HG03521 (cell line): Measurements from ENCODE around the gene ARAP3.
A peak's percentile ranks its signal among the peaks of the same experiment; 100 is the strongest.

Experiments
- ATAC-seq: cut with Tn5 transposase; IDR thresholded peaks from one replicate; pipeline ENCODE4 v1.9.1; 2021; ENCODE audit warnings: mild to moderate bottlenecking, moderate library complexity; ENCODE audit not compliant: unreplicated experiment

ARAP3 gene

DNA sequence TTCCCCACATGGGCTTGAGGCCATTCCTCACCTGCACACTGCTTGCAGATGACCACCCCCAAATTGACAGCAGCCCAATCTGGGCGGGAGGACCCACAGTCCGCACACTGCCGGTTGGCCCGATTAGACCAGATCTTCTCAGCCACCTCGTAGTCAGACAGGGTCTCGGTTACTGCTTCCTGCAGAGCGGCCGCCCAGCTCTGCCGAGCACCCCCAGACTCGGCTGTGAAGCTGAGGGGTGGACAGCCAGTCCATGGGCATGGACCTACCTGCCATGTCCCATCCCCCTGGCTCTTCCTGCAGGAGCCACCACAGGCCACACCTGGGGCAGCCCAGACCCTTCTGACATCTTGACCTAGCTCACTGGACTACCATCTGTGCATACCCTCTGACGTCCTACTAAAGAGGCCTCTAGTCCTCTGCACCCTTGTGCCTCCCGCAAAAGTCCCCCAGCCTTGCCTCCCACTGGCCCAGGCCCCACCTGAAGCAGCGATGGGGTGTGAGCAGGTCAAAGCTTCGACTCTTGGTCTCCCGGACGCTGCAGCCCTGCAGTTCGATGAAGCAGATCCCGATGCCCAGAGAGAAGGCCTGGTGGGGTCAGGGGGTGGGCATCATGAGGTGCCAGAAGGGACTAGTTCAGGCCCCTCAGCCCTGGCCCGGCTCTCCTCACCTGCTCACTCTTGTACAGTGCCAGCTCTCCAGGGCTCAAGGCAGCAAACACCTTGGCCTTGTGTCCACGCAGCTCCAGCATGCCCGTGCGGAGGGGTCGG, 9.8 kb downstream of the ARAP3 start:
- no peak for ATAC-seq

DNA sequence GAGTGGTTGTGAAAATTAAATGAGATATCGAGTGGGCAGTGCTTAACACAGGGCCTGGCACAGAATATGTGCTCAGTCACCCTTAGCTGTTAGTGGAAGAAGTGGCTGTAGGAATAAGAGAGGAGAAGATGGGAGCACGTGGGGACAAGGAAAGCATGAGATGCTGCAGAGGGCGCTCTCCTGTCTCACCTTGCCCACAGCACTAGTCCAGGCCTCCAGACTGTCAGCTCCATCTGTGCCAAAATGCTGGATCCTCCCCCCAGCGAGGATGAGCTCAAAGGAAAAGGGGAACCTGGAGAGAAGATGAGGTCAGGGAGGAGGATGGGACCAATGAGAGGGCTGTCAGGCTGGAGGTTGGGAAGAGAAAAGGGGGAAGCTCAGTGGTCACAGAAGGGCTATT, 12.5 kb downstream of the ARAP3 start:
- no peak for ATAC-seq

DNA sequence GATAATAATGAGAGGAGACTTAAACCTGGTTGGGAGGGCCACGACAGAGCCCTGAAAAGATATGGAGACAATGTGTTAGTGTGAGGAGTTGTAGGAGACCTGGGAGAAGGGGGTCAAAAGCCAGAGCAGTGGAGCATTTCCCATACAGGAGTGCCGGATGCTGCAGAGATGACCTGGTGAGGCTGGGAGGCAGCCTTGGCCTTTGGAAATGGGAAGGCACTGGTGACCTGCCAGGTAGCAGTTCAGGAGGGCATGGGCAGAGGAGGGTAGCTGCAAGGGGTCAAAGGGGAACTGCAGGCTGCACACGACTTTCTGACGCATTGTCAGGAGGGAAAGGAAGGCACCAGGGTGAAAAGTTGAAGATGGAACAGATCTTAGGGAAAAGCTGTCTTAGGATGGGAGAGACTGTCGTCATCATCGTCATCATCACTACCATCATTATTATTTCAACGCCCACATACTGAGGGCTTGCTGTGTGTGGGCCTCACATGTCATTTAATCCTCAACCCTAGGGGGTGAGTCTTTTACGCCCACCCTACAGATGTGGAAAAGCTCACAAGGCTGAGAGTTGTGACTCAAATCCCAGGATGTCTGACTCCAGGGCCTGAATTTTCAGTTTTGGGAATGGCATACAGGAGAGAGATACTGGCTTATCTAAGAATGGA, 13.3 kb downstream of the ARAP3 start:
- ATAC-seq: no peak

GRCh38 chr5:141665995-141666940, 15.8 kb downstream of the ARAP3 start:
- no peak for ATAC-seq

DNA sequence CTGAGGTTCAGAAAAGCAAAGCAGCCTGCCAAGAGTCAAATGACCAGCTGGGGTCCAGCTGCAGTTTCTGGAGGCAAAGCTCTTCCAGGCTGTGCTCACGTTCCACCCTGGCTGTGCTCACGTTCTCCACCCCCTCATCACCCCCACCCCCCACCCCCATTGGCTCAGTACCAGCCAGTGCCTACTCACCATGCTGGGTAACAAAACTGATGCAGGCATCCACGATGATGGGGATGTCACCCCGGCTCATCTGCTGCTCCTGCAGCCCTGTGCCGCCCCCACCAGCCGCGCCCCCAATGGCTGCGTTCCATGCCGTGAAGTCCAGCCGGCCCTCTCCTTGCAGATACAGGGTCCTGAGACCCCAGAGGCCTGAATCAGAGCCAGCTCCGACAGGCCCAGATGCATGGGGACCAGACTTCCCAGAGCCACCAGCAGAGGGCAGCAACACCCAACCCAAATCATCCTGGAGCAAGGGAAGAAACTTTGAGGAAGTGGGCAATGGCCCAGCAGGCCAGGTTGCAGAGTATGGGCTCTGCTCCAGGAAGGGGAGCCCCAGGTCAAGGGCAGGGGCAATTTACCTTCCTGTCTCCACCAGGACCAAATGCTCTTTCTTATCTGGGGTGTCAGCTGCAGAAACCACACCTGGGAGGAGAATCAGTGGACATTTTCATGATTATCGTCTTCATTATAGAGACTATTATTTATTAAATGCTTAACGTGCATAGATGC, 17.1 kb downstream of the ARAP3 start:
- peak; percentile 97 for ATAC-seq

GRCh38 chr5:141663506-141663905, 18.5 kb downstream of the ARAP3 start:
- ATAC-seq: no peak

DNA sequence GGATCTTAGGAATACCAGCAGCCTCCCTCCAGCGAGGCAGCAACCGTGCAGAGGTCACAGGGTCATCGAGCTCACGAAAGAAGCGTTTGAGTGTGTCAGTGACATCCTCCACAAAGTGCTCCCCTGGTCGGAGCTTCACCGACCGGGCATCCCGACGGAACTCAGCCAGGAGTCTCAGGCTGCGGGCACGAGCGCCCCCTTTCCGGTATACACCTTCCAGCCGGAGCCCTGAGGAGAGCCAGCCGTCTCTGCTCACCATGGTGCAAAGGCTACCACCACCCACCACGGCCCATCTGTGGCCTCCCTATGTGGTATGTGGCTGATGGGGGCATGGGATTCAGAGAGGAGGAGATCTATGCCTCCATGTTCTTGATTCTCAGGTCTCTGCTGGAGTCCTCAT, 20.0 kb downstream of the ARAP3 start:
- no peak for ATAC-seq

GRCh38 chr5:141657937-141658545, 24.0 kb downstream of the ARAP3 start:
- peak; percentile 73 for ATAC-seq

GRCh38 chr5:141657404-141657803, 24.6 kb downstream of the ARAP3 start:
- no peak for ATAC-seq

GRCh38 chr5:141656396-141656795, 25.6 kb downstream of the ARAP3 start:
- no peak for ATAC-seq

- ATAC-seq: no peak
These were observed 27.0 kb downstream of the ARAP3 start for GRCh38 chr5:141655020-141655419.

DNA sequence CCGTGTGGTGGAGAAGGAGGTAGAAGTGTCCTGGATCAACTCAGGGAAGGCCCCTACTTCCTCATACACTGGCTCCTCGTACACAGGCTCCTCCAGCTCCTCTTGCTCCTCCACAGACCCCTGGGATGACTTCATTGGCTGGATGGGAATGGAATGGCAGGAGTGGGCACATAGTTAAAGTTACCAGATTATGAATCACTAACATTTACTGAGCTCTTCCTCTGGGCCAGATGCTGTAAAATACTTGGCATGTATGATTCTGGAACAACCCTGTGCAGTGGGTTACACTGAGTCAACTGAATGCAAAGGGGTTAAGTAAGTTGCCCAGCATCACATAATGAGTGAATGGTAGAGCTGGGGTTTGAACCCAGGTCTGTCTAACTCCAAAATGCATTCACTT, 27.7 kb downstream of the ARAP3 start:
- no peak for ATAC-seq

DNA sequence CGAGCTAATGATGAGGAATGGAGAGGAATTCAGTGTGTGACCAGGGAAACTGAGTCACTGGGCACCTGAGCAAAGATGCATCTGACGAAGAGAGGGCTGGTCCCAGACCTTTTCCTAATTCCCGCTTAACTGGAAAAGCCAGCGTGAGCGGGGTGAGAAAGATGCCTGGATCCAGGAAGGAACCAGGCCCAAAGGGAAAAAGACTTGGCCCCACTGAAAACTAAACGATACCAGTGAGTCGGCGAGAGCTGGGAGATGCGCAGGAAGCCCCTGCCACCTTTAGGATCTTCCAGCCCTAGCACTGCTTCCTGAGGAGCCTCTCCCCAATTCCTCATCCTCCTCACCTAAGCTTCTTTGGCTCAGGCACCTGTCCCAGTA, 30.3 kb downstream of the ARAP3 start:
- ATAC-seq: no peak

DNA sequence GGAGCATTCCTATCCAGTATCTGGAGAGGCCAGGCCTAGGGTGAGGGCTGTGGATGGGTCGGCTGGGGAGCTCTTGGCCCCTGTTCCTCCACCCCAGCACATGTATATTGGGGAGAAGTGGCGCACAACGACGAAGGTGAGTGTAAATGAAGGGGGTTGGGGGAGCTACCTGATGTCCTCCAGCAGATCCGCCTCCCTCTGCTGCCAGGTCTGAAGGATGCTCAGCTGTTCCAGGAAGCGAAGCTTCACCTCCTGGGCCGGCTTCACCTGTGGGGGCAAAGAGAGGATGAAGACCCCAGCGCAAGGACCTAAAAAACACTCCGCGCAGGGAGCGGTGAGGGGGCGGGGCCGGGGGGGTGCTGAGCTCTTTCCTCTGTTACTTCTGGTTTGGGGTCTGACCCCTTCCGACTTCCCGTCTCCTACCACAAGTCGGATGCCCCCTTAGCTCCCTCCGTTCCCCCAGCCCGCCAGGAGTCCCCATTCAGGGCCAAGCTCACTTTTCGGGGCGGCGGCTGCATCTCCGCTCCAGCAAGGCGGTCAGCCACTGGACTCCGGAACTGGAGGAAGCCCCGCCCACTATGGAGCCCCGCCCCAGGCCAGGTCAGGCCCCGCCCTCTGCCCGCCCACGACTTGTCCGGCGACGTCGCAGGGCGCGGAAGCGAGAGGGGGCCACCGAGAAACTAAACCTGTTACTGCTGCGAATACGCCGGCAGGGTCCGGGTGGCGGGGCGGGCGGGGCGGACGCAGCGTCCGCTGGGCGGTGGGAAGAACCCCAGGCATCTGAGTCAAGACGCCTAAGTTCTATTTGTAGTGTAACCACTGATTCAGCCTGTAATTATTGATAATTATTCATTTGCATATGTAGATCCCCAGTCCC, 30.9 kb downstream of the ARAP3 start, which contains the start of gene FCHSD1:
Gene FCHSD1 (minus strand): TSS at position 568 of the 877 bp plus-strand sequence. CDS start 50 bp downstream, at position 518.
- ATAC-seq: peak; percentile 98

GRCh38 chr5:141649972-141650371, 32.1 kb downstream of the ARAP3 start:
- no peak for ATAC-seq

GRCh38 chr5:141649056-141649688, 32.9 kb downstream of the ARAP3 start:
- no peak for ATAC-seq

DNA sequence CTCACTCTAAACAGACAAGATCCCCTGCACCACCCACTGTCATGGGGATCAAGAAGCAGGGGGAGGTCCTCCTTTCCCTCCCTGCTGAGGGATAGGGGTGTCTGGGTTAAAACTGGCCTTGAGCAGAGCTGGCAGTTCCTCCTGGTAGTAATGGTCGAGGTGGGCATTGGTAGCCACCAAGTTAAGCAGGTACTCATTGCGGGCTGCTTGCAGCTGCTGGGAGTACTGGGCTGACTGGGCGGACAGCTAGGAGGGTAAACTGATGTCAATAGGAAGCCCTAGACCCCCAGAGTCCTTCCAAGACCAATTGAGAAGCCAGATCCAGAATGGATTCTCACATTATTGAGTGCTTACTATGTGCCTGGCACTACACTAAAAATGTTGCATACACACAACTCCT, 34.2 kb downstream of the ARAP3 start:
- ATAC-seq: no peak

DNA sequence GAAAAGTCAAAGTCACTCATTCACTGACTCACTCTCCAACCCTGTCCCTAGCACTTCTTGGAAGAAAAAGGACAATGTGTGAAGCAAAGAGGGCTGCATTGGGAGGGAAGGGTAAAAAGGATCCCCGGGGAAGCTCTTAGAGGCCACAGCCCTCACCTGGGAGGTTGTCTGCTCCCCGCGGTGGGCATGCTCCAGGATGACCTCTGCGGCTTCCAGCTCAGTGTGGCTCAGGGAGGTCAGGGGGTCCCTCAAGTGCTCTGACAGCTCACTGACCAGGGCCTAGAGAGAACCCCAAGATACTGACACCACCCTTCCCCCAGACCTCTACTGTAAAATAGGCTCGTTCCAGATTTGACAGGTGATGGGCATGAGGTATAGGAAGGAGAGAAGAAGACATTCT, 34.8 kb downstream of the ARAP3 start:
- ATAC-seq: no peak

GRCh38 chr5:141646026-141646425, 36.0 kb downstream of the ARAP3 start:
- no peak for ATAC-seq
